ENCODE results near the gene MLLT6. TPM values are rescaled to one million over a fixed set of nuclear protein-coding genes. Genes with fewer than 3 reads are reported as not detected.

Gene MLLT6
- total and polyA plus RNA-seq, 2 of the 13 experiments (the other 11 are each of a cell fraction or from before 2014, with no cell fraction given) = 50.7 to 69.5 TPM

DNA sequence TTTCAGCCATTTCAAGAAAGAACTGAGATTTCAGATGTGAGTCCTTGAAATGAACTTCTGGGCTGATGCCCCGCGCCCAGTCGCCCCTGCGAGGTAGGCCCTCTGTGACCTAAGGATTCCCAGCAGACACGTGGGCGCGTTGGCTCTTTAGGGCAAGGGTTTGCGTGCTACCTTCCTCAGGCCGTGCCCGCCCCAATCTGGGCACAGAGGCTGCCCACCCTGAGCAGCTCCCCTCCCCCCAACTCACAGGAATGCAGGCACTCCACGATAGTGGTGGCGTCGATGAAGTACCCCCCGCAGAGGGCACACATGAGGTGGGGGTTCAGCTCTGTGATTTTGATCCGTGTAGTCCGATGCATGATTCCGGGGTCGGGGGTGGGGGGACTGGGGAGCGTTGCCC lies 35.0 kb downstream of the MLLT6 start (continued):
- TF ChIP-seq ZHX2 (IDR thresholded peaks at IDR 0.05; ENCODE audit: low read depth) (no peak), ZHX2 (CRISPR knock-in tag; IDR thresholded peaks at IDR 0.05; ENCODE audit: borderline replicate concordance) (no peak)

GRCh38 chr17:38740806-38741205 lies 35.7 kb downstream of the MLLT6 start:
- Histone ChIP-seq H2AFZ (ENCODE audit: low read length) (no peak overlapping the region), H3K36me3 (replicated peaks in 1 of 2; ENCODE audit: control insufficient read depth in 1 of 2, insufficient read depth in 2 of 2, low read length in 2 of 2) (peaks cover 26 to 51% of the 10 kb centered on the region in 2 experiments), H3K79me2 (ENCODE audit: insufficient read depth, low read length) (peaks cover 60% of the 10 kb centered on the region), H3K4me3 (replicated peaks in 1 of 3; ENCODE audit: insufficient read depth in 1 of 3, low read depth in 2 of 3, low read length in 3 of 3) (no peak overlapping the region), H4K20me1 (ENCODE audit: insufficient read depth, low read length) (peaks cover 30% of the 10 kb centered on the region), H3K27me3 (ENCODE audit: control insufficient read depth in 1 of 2, insufficient read depth in 2 of 2, low read length in 2 of 2) (no peaks in the 10 kb centered on the region), H3K9me3 (ENCODE audit: low read length) (no peaks in the 10 kb centered on the region), H3K27ac (ENCODE audit: extremely low read length, insufficient read depth, low read length) (no peak overlapping the region), H3K4me1 (ENCODE audit: insufficient read depth, low read length) (peaks cover 44% of the 10 kb centered on the region), H3K9ac (ENCODE audit: insufficient read depth, low read depth, low read length) (no peak overlapping the region), H3K4me2 (ENCODE audit: low read depth, low read length) (no peak overlapping the region)
- POLR2A ChIA-PET = no interaction called here
- FAIRE-seq (no peak), ATAC-seq (no peak), DNase-seq (ENCODE audit: low spot score) (no peak)
- WGBS (ENCODE audit: low lambda C conversion rate) = 96% methylated on average over 4 of the region's 4 CpGs
- intact Hi-C loops (cut with micrococcal nuclease; ENCODE audit: unreplicated experiment) = no loop called here
- in situ Hi-C loops (cut with HindIII; ENCODE audit: extremely low pct_ligation_motif_present, low pct_unique_long_range_greater_than_20kb) = no loop called here
- TF ChIP-seq, protein P1, sequence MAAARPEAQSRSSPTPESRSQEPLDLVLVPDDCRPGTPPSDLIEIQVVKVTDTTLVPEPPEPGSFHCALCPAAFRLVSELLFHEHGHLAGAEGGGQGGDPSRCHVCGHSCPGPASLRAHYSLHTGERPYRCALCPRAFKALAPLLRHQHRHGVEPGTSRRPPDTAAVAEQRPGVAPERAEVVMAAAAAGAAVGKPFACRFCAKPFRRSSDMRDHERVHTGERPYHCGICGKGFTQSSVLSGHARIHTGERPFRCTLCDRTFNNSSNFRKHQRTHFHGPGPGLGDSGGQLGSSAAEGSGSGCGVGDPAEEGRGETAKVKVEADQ (CRISPR knock-in tag; IDR thresholded peaks at IDR 0.05; ENCODE audit: borderline replicate concordance) = no peak
- TF ChIP-seq, protein P2, sequence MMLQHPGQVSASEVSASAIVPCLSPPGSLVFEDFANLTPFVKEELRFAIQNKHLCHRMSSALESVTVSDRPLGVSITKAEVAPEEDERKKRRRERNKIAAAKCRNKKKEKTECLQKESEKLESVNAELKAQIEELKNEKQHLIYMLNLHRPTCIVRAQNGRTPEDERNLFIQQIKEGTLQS (CRISPR knock-in tag; IDR thresholded peaks at IDR 0.05) = no peak
- TF ChIP-seq ZNF724P (CRISPR knock-in tag; IDR thresholded peaks at IDR 0.05; ENCODE audit: borderline replicate concordance) (no peak), ZNF232 (CRISPR knock-in tag; IDR thresholded peaks at IDR 0.05; ENCODE audit: borderline replicate concordance) (no peak), KLF15 (CRISPR knock-in tag; IDR thresholded peaks at IDR 0.05; ENCODE audit: borderline replicate concordance) (no peak), ZNF253 (CRISPR knock-in tag; IDR thresholded peaks at IDR 0.05; ENCODE audit: borderline replicate concordance) (no peak)
- CTCF ChIA-PET (ENCODE audit: low intra/inter-chr PET ratio, low total read pairs) = no interaction called here
- no TSS peak for BruUV-seq (replicated peaks)

Data from HepG2 (cell line).